GM18868 (cell line): Measurements from ENCODE around the gene CCDC34.
"Not testable (repeated sequence)": the region's sequence is repeated elsewhere in the genome, so short reads cannot be mapped to it uniquely, and the experiment has no call there.

Experiments used
- ATAC-seq: cut with Tn5 transposase; IDR thresholded peaks from one replicate; pipeline ENCODE4 v1.9.1; 2021; ENCODE audit warnings: mild to moderate bottlenecking, moderate library complexity; ENCODE audit not compliant: unreplicated experiment

Gene CCDC34

DNA sequence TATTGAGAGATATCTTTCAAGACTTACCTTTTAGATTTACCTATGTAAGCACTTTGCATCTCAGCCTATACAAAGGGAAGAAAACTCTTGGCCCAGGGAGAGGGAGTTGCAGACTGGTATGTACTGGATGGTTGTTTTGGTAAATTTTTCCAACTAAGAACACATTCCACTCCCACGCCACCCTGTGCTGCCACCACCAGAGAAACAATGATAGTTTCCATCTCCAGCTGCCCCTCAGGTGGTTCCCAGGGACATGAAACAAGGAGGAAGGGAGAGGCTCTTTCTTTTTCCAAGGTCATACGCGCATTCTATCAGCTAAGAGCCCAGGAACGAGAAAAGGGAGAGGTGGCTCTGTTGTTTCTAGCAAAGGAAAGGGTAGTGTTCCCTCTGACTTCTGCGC, 34.4 kb downstream of the CCDC34 start:
- no peak for ATAC-seq

- not testable (repeated sequence) for ATAC-seq
Measured at GRCh38 chr11:27327064-27327463, 36.0 kb downstream of the CCDC34 start.

GRCh38 chr11:27322196-27322595, 40.8 kb downstream of the CCDC34 start:
- not testable (repeated sequence) for ATAC-seq

- ATAC-seq, result not testable (repeated sequence)
Measured at GRCh38 chr11:27321340-27321739, 41.7 kb downstream of the CCDC34 start.

- peak; percentile 100 for ATAC-seq
Measured at GRCh38 chr11:27319072-27319471, 43.9 kb downstream of the CCDC34 start.

DNA sequence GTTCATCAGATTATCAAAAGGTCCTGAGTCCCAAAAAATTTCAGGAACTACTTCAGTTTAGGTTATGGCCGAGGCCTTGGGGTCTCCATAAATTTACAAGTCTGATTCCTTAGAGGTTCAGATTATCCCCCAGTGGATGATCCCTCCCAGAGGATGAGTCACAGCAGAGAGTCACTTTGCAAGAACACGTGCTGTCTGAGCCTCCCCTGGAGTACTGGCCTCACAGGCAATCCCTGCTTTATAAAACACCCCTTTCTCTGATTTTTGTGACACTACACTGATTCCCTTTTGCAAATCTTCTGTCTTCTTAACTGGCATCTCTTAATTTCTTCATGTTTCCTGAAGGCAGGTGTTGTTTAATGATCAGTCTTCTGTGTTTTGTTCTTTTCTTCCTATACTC, 45.3 kb downstream of the CCDC34 start:
- ATAC-seq, result no peak

- no peak for ATAC-seq
Measured at GRCh38 chr11:27315836-27316235, 47.2 kb downstream of the CCDC34 start.

GRCh38 chr11:27313157-27313821, 49.7 kb downstream of the CCDC34 start:
- ATAC-seq, result no peak

- ATAC-seq, result no peak
Measured at GRCh38 chr11:27312110-27312509, 50.9 kb downstream of the CCDC34 start.

DNA sequence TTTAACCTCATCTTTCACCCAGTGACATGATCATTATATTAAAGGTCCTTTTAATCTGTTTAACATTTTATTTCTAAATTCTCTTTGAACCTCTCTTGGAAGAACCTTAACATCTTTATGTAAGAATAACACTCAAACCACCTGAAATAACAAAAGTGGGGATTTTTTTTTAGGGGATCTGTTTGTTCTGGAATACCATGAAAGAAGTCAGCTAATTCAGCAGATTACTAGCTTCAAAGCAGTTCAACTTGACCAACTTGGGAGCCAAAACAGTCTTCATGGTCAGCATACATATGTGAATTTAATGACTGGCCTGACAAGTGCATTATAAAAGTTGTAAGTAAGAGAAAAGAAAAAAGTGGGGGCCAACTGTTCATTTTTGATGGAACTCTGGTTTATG, 52.3 kb downstream of the CCDC34 start:
- no peak for ATAC-seq

- ATAC-seq, result no peak
Measured at GRCh38 chr11:27310182-27310581, 52.8 kb downstream of the CCDC34 start.

DNA sequence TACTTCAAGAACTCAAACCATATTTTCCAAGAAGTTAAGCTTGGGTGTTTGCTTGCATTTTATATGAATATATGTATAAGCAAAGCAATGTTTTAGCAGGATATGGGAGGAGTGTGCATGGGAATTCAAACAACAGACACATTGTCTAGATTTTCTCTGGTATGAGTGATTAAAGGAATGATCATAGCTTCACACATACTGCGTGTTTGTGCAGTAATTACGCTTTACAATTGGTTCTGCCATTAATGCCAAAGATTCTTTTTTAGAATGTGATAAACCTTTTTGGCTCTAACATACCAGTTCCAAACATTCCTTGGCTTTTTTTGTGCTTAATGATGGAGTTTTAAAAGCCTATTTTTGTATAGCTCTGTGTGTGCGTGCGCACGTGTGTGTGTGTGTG, 54.0 kb downstream of the CCDC34 start:
- no peak for ATAC-seq

DNA sequence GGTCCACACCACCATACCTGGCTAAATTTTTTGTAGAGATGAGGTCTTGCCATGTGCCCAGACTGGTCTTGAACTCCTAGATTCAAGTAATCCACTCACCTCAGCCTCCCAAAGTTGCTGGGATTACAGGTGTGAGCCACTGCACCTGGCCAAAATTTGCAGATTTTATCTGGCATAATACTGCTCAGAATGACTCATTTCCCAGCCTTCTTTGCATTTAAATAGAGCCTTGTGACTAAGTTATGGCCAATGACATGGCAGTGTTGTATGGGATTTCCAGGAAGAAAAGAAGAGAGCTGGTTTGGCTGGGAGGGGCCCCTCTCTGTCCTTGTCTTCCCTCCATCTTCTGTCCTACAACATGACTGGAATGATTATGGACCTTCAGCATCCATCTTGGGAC, 55.8 kb downstream of the CCDC34 start:
- ATAC-seq, result no peak

- no peak for ATAC-seq
Measured at GRCh38 chr11:27305751-27306150, 57.3 kb downstream of the CCDC34 start.

DNA sequence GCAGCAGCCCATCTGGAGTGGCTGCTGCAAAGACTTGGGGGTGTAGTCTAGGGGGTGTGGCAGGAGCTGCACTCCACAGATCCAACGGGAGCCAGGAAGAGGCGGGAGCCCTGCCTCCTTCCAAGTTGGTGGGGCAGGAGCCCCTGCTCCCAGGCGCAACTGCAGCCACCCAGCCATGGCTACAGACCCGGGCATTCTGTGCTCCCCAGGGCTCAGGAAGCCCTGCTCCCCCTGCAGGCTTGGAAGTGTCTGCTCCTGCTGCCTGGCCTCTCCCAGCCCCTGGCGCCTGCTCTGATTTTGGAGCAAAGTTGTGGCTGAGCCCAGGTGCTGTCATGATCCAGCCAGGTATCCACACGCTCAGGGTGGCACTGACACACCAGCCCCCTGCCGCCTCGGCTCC, 58.5 kb downstream of the CCDC34 start:
- ATAC-seq, result no peak

DNA sequence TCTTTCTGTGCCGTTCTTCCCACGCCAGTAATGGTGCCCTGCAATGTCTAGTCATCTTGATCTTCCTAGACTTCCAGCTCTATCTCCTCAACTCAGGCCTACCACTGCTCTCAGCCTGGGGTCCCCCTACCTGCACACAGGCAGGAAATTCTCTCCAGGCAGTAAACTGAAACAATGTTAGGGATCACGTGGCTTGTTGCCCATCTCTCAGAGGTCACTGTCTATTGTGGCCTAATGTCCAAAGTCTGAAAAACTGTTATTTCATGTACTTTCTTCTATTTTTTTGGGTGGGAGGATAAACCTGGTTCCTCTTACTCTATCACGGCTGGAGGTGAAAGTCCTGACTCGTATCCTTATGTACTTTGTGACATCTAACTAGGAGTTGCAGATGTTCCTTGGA, 59.1 kb downstream of the CCDC34 start:
- no peak for ATAC-seq

DNA sequence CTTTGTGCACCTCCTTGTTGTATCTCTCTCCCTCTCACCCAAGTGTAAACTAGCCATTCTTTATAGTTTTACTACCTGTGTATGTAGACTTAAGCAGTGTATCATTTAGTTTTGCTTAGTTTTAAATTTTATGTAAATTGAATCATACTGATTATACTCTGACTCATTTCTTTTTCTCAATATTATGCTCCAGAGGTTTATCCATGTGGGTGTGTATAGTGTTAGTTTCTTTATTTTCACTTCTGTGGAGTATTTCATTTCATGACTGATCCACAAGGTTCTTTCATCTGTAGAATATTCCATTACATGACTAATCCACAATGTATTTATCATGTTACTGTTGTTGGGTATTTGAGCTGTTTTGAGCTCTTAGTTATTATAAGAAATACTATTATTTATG, 62.0 kb downstream of the CCDC34 start:
- no peak for ATAC-seq

DNA sequence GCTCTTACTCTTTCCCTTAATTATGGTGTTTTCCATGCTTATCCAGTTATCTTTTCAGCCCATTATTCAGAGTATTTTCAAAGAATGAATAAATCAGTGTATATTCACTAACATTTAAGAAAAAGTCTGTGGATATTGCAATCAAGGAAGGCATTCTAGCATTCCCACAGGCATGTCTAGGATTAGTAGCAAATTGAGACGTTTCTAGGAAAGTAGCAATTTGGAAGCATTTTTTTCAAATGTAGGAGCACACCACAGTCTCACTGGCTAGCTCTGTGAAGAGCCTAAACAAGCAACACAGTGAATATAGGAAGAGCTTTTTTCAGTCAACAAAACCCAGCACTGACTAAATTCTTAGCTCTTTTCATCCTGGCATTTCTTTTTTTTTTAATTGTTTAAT, 65.4 kb downstream of the CCDC34 start:
- ATAC-seq, result no peak

DNA sequence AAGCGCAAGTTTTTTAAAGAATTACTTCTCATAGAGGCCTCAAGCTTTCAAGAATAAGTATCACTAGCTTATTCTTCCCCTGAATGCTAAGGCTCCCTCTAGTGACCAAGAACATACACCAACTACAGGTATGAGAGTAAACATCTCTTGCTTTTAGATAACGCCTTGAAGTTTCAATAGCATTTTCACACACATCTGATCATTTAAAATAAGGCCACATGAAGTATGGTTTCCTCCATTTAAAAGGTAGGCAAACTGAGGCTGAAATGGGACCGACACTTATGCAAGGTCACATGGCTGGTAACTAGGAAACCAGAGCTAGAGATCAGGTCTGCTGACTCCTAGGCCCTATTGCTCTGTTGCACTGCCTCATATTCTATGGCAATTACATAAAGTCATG, 66.5 kb downstream of the CCDC34 start:
- ATAC-seq, result peak; percentile 93

DNA sequence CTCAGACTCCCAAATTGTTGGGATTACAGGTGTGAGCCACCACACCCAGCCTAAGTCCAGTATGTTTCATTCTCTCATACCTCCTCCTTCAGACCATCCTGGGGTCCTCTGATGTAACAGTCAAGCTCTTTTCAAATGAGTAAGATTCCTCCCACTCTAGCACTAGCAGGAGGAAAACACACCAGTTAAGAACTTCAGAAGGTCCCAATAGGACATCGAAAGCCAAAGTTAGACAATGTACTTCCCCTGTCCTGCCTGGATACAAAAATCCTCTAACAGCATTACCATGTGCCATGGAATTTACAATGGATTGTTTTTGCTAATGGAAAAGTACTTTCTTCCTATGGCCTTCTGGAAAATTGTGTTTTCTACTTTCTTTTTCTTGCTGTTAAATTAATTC, 67.1 kb downstream of the CCDC34 start:
- no peak for ATAC-seq

DNA sequence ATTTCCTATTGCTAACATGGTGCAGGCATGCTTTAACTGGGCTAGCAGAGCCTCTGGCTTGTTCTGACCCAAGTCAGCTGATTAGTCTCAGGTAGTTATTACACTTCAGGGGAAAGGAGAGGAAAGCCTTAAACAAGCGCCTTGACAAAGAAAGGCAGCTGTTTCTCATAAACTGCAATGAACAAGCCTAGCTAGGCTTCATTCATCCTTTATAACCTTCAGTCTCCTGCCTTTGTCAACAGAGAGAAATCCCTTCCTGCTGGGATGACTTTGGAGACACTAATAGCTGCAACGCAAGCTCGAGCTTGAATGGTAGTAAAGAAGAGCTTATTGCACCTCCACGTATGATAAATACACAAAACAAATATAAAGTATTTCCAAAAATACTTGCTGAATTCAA, 68.4 kb downstream of the CCDC34 start:
- ATAC-seq, result no peak

DNA sequence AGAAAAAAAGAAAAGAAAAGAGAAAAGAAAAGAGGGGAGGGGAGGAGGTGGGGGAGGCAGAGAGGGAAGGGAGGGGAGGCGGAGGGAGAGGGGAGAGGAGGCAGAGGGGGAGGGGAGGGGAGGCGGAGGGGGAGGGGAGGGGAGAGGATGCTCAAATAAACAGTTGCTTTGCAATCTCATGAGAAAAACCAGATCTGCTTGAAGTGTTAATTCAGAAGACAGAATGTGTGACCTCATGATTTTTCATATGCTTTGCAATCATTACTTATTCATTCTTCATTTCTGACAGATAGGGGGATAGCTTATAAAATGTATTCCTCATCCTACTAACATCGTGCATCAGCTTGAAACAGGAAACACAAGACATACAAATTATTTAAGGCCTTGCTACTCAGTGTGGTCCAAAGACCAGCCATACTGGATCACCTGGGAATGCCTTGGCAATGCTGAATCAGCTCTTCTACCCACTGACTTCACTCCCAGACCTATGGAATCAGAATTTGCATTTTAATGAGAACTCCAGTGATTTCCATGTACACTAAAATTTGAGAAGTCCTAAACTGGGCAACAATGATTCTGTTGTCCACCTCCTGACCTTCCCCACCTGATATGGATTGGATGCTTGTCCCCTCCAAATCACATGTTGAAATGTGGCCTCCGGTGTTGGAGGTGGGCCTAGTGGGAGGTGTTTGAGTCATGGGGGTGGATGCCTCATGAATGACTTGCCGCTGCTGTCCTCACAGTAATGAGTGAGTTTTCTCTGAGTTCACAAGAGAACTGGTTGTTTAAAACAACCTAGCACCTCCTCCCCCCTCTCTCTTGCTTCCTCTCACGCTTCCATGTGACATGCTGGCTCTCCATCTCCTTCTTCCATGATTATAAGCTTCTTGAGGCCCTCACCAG, 69.2 kb downstream of the CCDC34 start:
- ATAC-seq, result no peak
